Measurements from ENCODE around the gene SYT13. TPM values are rescaled to one million over a fixed set of nuclear protein-coding genes. Genes with fewer than 3 reads are reported as not detected.

The SYT13 gene, protein sequence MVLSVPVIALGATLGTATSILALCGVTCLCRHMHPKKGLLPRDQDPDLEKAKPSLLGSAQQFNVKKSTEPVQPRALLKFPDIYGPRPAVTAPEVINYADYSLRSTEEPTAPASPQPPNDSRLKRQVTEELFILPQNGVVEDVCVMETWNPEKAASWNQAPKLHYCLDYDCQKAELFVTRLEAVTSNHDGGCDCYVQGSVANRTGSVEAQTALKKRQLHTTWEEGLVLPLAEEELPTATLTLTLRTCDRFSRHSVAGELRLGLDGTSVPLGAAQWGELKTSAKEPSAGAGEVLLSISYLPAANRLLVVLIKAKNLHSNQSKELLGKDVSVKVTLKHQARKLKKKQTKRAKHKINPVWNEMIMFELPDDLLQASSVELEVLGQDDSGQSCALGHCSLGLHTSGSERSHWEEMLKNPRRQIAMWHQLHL
- total RNA-seq: not detected

DNA sequence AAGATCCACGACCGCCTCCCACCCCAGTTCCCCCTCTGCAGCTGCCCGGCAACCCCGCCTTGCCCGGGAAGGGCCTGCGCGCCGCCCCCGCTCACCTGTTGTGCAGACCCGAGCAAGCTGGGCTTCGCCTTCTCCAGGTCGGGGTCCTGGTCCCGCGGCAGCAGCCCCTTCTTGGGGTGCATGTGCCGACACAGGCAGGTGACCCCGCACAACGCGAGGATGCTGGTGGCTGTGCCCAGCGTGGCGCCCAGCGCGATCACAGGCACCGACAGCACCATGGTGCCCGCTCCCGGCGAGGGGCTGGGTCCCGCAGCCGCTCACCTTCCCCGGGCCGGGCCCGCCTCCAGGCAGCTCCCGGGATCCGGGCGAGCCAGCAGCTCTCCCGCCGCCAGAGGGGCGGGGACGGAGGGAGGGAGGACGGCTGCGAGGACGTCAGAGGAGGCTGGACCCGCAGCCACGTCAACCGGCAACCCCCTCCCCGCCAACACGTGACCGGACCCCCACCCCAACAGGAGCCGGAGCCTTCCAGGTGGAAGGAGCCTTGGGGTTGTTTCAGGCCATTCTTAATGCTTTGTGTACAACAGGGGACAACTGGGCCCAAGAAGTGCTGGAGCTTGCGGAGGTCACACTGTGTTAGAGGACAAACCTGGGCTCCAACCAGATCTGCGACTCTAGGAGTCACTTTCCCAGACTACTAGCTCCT is at the start of gene SYT13:
Gene SYT13, minus strand, starts transcription at position 412 of the 703 bp plus-strand sequence. Its CDS starts 134 bp downstream, at position 278.
- ATAC-seq (ENCODE audit: low FRiP score) (no peak), DNase-seq (ENCODE audit: low spot score) (no peak)
- TF ChIP-seq CTCF (IDR thresholded peaks at IDR 0.05): no peak

DNA sequence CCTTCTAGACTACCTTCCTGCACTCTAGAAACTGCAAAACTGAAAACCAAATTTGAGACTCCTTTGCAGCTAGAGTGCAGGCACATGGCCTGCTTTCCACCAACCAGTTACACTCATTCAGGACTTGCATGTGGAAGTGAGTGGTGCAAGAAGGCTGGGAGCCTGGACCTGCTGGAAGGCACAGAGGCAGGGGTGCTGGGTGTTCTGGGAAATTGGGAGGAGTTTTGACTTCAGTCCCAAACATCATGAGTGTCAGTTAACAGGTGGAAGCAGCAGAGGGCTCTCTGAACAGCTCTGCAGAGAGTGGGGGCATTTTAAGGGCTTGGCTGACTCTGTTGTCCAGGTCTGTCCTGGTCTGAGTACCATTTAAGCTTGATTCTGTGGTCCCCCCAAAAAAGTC is 49.3 kb upstream of the SYT13 start:
- DNase-seq (ENCODE audit: low spot score) (no peak), ATAC-seq (ENCODE audit: low FRiP score) (no peak)
- no peak for TF ChIP-seq CTCF (IDR thresholded peaks at IDR 0.05)

GRCh38 chr11:45334836-45335235 is 48.7 kb upstream of the SYT13 start:
- TF ChIP-seq CTCF (IDR thresholded peaks at IDR 0.05): no peak
- ATAC-seq (ENCODE audit: low FRiP score) (no peak), DNase-seq (ENCODE audit: low spot score) (no peak)

DNA sequence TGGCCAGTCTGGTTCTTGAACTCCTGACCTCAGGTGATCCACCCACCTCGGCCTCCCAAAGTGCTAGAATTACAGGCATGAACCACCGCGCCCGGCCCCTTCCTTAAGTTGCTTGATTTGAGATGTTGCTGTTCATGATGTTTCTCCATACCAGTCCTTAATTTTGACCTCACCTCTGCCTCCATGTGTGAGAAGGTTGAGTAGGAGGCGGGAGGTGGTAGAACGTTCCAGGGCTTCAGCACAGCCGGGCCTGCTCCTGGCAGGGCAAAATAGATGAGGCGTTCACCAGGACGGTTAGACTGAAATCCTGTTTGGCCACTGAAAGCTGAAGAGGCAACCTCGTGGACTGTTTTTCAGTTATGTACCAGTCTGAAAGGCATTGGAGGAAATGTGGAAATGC is 48.3 kb upstream of the SYT13 start:
- no peak for ATAC-seq (ENCODE audit: low FRiP score)

GRCh38 chr11:45333001-45333971 is 47.1 kb upstream of the SYT13 start:
- no peak for ATAC-seq (ENCODE audit: low FRiP score)
- TF ChIP-seq CTCF (IDR thresholded peaks at IDR 0.05): no peak

More for the DNA sequence above, 48.3 kb upstream of the SYT13 start:
- TF ChIP-seq CTCF (IDR thresholded peaks at IDR 0.05): no peak
- no peak for DNase-seq (ENCODE audit: low spot score)

DNA sequence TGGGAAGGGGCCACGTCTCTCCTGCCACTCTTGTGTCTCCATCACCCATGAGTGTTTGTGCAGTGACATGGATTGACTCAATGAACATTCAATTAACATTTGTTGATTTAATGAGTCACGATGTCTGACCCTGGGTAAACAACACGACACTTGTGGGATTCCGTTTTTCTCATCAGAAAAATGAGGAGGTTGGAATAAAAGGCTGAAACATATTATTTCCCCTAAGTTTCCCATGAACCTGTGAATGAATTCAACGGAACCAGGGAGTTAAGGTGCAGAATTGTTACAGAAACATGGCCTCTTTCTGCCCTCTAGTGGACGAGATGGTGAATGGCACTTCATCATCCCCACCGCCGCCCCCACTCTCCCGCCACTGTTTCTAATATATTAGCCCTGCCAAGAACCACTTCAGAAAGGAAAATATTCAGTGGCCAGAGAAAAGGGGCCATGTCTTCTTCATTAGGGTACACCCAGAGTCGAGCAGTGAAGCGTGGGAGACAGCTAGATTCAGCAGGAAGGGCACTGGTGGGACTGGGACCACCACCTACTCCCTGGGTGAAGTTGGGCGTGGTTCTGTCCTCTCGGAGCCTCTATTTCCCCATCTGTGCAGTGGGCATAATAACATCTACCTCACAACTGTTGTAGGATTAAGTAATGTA is 46.3 kb upstream of the SYT13 start:
- no peak for TF ChIP-seq CTCF (IDR thresholded peaks at IDR 0.05)
- ATAC-seq (ENCODE audit: low FRiP score) (peak; percentile 41), DNase-seq (ENCODE audit: low spot score) (no peak)

More at GRCh38 chr11:45333001-45333971, 47.1 kb upstream of the SYT13 start:
- no peak for DNase-seq (ENCODE audit: low spot score)

Data from omental fat pad (tissue), 4 donors.